ENCODE measurements around the gene RPIA.

The RPIA gene

DNA sequence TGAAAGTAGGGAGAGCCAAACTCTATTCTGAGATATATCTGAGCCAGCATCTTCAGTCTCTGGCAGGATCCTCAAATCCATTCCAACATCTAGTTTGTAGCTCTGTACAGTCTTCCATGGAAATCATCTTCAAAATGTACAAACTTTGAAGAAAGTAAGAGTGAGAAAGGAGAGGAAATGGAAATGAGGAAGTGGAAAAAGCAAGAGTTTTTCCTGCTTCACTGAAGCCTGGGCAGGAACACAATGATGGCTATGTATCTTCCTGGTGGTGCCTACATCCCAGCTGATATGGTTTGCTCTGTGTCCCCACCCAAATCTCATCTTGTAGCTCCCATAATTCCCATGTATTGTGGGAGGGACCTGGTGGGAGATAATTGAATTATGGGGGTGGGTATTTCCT lies 4.1 kb upstream of the RPIA start:
- no peak for DNase-seq

DNA sequence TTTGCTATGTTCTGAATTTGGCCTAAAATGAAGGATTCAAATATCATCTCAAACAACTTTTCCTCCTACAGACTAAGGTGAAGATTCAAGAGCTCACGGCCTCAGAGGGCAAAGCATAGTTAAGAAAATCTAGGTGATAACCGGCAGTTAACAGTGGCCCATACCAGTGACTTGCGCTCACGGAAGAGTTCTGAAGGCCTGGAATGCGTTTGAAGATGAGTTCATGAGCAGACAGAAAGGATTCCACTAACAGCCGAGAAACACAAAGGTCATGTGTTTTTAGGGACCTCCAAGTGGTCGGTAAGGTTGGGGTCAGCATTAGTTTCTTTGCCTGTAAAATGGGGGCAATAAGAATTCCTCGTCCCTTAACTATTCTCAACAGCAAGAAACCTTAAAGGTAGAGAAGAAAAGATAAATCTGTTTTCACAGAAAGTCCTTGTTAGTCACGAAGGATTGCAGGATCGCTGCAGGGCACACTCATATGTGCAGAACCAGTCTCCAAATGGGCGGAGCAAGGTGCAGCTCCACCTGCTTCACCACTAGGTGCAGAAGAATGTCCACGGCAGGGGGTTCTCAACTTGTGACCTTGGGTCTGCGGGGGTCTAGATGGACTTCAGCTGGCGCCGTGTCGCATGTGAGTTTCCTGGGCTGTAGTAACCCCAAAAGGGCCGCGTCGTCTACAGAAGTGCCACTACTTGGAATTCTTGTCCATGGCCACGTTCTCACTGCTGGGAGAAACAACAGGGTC lies 708 bp upstream of the RPIA start:
- DNase-seq: no peak

GRCh38 chr2:88692187-88692586 lies 714 bp downstream of the RPIA start:
- no peak for DNase-seq

DNA sequence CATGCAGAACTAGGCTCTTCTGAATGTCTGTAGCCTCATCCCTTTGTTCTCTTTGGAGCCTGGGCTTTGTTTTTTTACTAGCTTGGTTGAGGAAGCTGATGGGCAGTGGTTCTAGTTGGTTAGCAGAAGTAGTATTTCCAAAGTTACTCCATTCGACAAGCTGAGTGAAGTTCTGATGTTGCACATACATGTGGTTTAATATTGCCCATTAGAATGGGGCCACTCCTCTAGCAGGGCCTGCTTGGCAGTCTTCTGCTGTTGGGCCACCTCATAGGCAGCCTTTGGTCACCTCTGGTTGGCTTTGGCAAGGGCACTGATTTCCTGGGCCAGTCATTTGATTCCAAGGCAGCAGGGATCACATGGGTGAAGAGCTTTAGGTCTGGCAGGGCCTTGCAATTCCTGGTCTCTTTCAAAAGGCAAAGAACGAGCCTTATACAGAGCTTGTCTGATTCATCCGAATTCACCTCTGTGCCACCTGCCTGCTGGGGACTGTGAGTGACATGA lies 2.5 kb downstream of the RPIA start:
- no peak for DNase-seq

DNA sequence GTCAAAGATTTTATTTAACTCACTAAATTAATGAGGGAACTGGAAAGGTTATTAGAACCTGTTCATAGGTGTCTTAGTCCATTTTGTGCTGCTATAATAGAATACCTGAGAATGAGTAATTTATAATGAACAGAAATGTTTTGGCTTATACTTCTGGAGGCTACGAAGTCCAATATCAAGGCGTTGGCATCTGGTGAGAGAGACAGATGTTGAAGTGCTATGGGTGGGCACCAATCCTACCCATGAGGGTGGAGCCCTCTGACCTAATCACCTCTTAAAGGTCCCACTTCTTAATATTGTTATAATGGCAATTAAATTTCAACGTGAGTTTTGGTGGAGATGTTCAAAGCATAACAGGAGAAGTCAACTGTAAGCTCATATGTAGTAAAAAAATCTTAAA lies 5.1 kb downstream of the RPIA start:
- no peak for DNase-seq

- no peak for DNase-seq
Measured at GRCh38 chr2:88697370-88698026, 6.0 kb downstream of the RPIA start.

GRCh38 chr2:88698027-88698413 lies 6.5 kb downstream of the RPIA start:
- no peak for DNase-seq

GRCh38 chr2:88698498-88699233 lies 7.2 kb downstream of the RPIA start:
- no peak for DNase-seq

DNA sequence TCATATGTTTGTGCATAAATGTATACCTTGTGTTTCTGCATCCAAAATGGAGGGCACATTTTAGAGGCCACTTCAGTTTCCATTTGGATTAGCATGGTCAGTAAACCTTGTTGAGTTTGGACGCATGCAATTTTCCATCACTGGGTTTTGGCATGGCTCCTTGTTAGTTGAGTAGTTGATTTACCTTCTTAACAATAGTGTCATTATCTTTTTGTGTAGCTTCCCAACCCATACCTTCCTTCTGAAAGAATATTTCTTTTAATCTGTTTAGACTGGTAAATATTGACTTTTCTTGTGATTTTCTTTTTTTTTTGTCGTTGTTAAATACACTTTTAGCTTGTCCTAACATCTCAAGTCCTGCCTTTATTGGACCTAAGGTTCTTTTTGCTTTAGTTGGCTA lies 15.5 kb downstream of the RPIA start:
- no peak for DNase-seq

- DNase-seq: no peak
Measured at GRCh38 chr2:88709181-88709631, 17.7 kb downstream of the RPIA start.

DNA sequence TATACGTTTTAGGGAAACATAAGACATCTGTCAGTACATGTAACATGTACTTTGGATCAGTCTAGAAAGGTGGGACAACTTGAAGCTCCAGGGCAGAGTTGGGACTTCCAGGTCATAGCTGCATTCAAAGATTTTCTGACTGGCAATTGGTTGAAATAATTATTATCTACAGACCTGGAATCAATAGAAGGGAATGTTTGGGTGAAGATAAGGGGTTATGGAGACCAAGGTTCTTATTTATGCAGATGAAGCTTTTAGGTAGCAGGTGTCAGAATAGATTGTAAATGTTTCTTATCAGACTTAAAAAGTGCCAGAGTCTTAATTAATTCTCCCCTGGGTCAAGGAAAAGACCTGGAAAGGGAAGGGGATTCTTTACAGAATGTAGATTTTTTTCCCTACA lies 19.8 kb downstream of the RPIA start:
- no peak for DNase-seq

DNA sequence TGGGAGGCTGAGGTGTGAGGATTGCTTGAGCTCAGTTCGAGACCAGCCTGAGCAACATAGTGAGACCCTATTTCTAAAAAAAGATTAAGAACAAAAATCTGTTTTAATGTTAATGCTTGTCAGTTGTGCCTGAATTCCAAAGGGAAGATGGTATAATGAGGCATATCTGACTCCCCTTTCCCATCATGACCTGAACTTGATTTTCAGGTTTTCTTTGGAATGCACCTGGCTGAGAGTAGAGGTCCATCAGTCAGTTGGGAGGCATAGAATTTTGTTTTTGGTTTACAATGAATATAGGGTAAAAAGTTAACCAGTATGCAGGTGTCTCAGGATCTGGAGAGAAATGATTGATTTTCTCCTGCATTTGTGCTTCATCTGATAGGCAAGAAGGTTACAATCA lies 20.4 kb downstream of the RPIA start:
- no peak for DNase-seq

GRCh38 chr2:88713408-88713807 lies 21.9 kb downstream of the RPIA start:
- no peak for DNase-seq

DNA sequence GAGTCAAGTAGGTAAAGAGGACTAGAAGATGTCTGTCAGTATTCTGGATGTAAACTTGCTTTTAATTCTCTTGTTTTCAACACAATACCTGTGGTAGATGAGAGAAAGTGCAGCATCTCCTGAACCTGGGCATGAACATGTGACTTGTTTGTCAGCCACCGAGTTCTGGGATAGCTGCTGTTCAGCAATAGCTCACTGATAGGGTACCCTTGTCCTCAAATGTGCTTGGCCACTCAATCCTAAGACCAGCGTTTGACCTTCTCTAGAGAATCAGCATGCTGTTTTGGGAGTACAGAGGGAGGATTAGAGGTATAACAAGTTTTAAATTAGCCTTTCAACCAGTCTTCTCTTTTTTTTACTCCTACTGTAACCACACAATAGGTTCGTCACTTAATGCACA lies 23.2 kb downstream of the RPIA start:
- no peak for DNase-seq

DNA sequence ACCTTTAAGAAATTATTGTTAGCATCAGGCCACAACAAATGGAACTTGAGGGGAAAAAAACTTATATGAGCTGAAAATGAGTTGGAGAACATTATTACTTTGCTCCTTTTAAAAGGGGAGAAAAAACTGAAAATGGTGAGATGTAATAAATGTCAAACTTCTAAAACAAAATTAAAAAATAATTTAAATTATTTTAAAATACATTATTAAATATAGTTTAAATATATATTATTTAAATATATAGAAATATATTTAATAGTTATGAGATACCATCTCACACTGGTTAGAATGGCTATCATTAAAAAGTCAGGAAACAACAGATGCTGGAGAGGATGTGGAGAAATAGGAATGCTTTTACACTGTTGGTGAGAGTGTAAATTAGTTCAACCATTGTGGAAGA lies 28.9 kb downstream of the RPIA start:
- no peak for DNase-seq

DNA sequence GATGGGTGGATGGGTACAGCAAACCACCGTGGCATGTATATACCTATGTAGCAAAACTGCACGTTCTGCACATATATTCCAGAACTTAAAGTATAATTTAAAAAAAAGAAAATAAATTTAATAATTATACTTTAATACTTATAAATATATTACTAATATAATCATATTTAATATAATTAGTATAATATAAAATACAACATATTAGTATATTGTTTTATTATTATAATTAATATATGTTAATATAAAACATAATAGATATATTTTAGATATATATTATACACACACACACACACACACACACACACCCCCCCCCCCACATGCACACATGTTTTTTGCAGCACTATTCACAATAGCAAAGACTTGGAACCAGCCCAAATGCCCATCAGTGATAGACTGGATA lies 29.8 kb downstream of the RPIA start:
- DNase-seq: no peak

- no peak for DNase-seq
Measured at GRCh38 chr2:88724643-88725332, 33.3 kb downstream of the RPIA start.

DNA sequence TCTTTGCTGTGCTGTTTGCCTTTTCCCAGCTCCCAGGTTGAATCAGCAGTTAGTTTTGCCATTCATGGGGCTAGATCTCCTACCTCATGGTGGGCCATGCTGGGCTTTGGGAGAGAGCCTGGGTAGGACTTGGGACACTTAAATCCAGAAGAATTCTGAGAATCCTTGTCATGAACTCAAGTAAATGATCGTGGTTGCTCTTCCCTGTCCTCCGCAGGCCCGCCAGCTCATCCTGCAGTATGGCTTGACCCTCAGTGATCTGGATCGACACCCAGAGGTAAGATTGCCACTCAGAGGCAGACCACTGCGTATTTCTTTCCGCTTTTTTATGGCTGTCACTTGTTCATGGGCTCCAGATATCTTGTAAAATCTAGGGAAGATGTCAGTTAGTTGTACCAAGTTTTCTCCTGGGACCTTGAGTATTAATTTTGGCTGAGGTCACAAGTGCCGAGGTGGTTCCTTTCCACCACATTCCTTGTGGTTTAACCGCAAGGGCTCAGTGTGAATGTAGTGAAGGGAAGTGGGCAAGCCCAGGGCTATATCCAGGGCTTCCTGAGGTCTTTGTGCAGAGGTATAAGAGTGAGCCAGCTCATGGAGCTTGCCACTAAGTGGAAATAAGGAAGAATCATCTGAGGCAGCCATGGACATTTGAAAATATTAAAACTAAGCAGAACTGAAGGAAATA lies 37.7 kb downstream of the RPIA start:
- no peak for DNase-seq

DNA sequence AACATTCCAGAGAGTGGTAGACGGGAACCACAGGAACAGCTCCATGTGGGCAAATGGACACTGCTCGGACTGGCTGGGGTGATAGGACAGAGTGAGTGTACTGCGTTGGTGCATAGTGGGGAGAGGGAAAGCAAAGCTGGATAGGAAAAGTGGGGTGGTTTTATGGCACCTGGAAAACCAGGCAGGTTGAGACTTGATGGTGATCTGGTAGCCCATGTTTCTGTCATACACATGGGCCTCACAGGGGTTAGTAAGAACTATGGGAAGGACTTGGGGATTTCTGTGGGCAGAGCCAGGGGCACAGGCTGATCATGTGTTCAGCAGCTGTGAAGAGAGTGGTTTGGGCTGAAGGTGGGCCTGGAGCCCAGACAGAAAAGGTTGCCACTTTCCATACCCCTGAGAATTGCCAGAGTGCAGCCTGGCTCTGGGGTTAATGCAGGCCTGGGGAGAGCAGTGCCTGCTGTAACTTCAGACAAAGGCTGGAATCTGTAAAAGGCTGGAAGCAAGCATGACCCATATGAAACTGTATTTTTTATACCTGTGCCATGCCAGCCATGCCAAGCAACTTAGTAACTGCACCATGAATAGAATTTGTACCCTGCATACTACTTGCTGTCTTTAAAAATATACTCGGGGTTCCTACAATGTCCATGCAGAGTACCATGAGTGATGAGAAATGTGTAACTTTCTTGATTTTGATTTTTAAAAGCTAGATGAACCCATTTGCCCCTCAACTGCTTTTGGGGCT lies 41.9 kb downstream of the RPIA start:
- DNase-seq: no peak

DNA sequence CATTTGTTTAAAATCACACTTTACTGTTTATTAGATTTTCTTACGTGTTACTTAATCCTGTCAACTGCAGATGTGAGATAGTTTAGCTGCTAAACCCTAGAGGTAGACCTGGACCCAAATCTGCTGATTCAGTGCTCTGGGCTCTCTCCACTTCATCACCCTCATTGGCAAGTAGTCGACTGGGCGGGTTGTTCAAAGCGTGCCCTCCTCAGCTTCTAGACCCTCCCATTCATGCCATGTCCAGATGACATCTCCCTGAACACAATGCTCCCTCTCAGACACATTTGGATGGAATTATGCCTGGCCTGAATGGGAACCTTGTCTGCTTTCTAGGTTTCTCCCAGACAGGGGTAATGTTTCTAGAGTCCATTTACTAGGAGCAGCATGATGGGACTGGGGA lies 43.7 kb downstream of the RPIA start:
- no peak for DNase-seq

DNA sequence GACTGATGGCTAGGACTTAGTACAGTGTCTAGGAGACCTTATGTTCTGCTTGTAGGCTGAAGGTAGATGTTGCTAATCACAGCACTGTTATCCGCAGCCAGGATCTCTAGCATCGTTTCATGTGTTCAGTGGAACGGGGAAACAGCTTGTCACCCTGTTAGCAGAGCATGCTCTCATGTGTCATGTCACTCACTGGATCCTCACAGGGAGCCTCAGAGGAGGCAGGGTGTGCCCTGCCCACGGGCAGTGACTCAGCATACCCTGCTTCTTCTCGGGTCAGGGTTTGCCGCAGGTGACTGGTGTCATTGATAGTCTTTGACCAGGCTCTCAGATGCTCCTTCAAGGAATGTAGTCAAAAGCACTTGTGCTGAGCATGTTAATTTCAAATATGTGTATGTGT lies 44.4 kb downstream of the RPIA start:
- DNase-seq: no peak

DNA sequence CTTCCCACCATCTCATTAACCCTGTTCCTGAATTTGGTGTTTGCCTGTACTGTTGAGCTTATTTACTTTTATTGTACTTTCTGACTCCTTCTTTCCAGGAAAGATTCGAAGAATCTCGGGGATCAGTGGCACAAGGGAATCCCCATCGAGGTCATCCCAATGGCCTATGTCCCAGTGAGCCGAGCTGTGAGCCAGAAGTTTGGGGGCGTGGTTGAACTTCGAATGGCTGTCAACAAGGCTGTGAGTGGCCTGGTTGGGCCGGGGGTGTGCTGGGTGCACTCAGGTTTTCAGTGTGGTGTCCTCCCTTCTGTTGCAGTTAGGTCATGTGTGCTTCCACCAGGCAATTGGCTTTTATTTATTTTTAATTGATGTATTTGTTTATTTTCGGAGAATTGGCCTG lies 45.0 kb downstream of the RPIA start:
- no peak for DNase-seq

All from NCI-H2029 (cell line).